Colonic mucosa (tissue), 4 donors: Measurements from ENCODE around the gene BZW2. TPM values are rescaled to one million over a fixed set of nuclear protein-coding genes. Genes with fewer than 3 reads are reported as not detected.

Experiments used
- DNase-seq: peaks from one replicate; pipeline ENCODE4 v3.0.0-alpha.2; 2020
- H3K27ac ChIP-seq: fragments of 200-600 bp; one replicate; pipeline ENCODE4 v1.8.0; 2021
- H3K27me3 ChIP-seq: fragments of 200-600 bp; one replicate; pipeline ENCODE4 v1.8.0; 2021
- H3K36me3 ChIP-seq: fragments of 200-600 bp; one replicate; pipeline ENCODE4 v1.8.0; 2021
- H3K4me1 ChIP-seq: fragments of 200-600 bp; one replicate; pipeline ENCODE4 v1.8.0; 2021; ENCODE audit warnings: mild to moderate bottlenecking
- H3K4me3 ChIP-seq: fragments of 200-600 bp; one replicate; pipeline ENCODE4 v1.8.0; 2021
- H3K9ac ChIP-seq, 2 donors: one replicate each; pipeline ENCODE4 v1.7.0; 2013; ENCODE audit warnings: control low read depth in 2 of 2, low read depth in 2 of 2, low read length in 2 of 2
- H3K9me3 ChIP-seq: fragments of 200-600 bp; one replicate; pipeline ENCODE4 v1.8.0; 2021
- CTCF ChIP-seq: fragments of 200-600 bp; IDR thresholded peaks from one replicate; pipeline ENCODE4 v1.8.0; 2022; ENCODE audit warnings: antibody characterized with exemption, mild to moderate bottlenecking
- intact Hi-C: fragments of 100-400 bp; cut with DNase I; formaldehyde crosslinking; loops from one replicate; pipeline ENCODE4 v1.14.1; 2022
- total RNA-seq, 2 donors: library from RNA; stranded (reverse); fragmentation: NEBNext Ultra II Directional in 1 of 2; extraction: Animal tissue kit (Norgen Biotek cat#: 25700) in 1 of 2; gene quantifications; one replicate each; pipeline ENCODE4 v1.2.1, GENCODE V29; 2021
- donor health status: healthy.
- donor health status: DM: no; HTN: no; CAD: no.
- donor health status: DM: no; HTN: no; CAD: no.

Gene BZW2
- total RNA-seq, 2 donors from 2014 or later: 56.1 to 73.8 TPM

GRCh38 chr7:16616542-16616941, 29.4 kb upstream of the BZW2 start:
- H3K9me3 ChIP-seq: no peaks in the 10 kb centered on the region
- no peaks in the 10 kb centered on the region for H3K27me3 ChIP-seq
- intact Hi-C loops: no loop called here
- DNase-seq: no peak
- TF ChIP-seq CTCF: no peak
- no peak overlapping the region for H3K4me3 ChIP-seq
- H3K4me1 ChIP-seq: no peaks in the 10 kb centered on the region
- H3K36me3 ChIP-seq: no peaks in the 10 kb centered on the region
- H3K27ac ChIP-seq: no peak overlapping the region
- H3K9ac ChIP-seq: no peak overlapping the region

GRCh38 chr7:16619979-16620408, 26.0 kb upstream of the BZW2 start:
- H3K27me3 ChIP-seq: no peaks in the 10 kb centered on the region
- no peak overlapping the region for H3K4me3 ChIP-seq
- TF ChIP-seq CTCF: no peak
- DNase-seq: no peak
- intact Hi-C loops: no loop called here
- H3K4me1 ChIP-seq: no peaks in the 10 kb centered on the region
- H3K9ac ChIP-seq: no peak overlapping the region
- H3K9me3 ChIP-seq: no peaks in the 10 kb centered on the region
- no peak overlapping the region for H3K27ac ChIP-seq
- H3K36me3 ChIP-seq: no peaks in the 10 kb centered on the region

- H3K27me3 ChIP-seq: no peaks in the 10 kb centered on the region
- no peak overlapping the region for H3K4me3 ChIP-seq
- DNase-seq: no peak
- no peak overlapping the region for H3K27ac ChIP-seq
- intact Hi-C loops: no loop called here
- no peaks in the 10 kb centered on the region for H3K4me1 ChIP-seq
- H3K9me3 ChIP-seq: no peaks in the 10 kb centered on the region
- no peak overlapping the region for H3K9ac ChIP-seq
- TF ChIP-seq CTCF: no peak
- no peaks in the 10 kb centered on the region for H3K36me3 ChIP-seq
These were observed 19.6 kb upstream of the BZW2 start for GRCh38 chr7:16626388-16626787.

GRCh38 chr7:16627236-16627635, 18.7 kb upstream of the BZW2 start:
- Histone ChIP-seq H3K27ac (no peak overlapping the region), H3K4me1 (no peaks in the 10 kb centered on the region), H3K9me3 (no peaks in the 10 kb centered on the region), H3K27me3 (no peaks in the 10 kb centered on the region), H3K36me3 (no peaks in the 10 kb centered on the region), H3K9ac (no peak overlapping the region), H3K4me3 (no peak overlapping the region)
- no peak for TF ChIP-seq CTCF
- DNase-seq: no peak
- intact Hi-C loops: no loop called here

- Histone ChIP-seq H3K9ac (no peak overlapping the region), H3K4me3 (no peak overlapping the region), H3K27me3 (no peaks in the 10 kb centered on the region), H3K27ac (no peak overlapping the region), H3K4me1 (no peaks in the 10 kb centered on the region), H3K9me3 (no peaks in the 10 kb centered on the region), H3K36me3 (no peaks in the 10 kb centered on the region)
- intact Hi-C loops: no loop called here
- DNase-seq: no peak
- TF ChIP-seq CTCF: no peak
These were observed 15.3 kb upstream of the BZW2 start for GRCh38 chr7:16630654-16631053.
